Measurements from ENCODE around the gene APP.
"Not testable (repeated sequence)": the region's sequence is repeated elsewhere in the genome, so short reads cannot be mapped to it uniquely, and the experiment has no call there.

Gene APP

GRCh38 chr21:26140164-26140579 is 30.4 kb downstream of the APP start:
- TF ChIP-seq CTCF (IDR thresholded peaks at IDR 0.05; ENCODE audit: insufficient read depth, missing control alignments), result no peak
- FAIRE-seq (no peak), DNase-seq (ENCODE audit: insufficient read length, low spot score) (no peak)

GRCh38 chr21:26138615-26139257 is 31.8 kb downstream of the APP start:
- DNase-seq (ENCODE audit: insufficient read length, low spot score) (no peak), FAIRE-seq (no peak)
- no peak for TF ChIP-seq CTCF (IDR thresholded peaks at IDR 0.05; ENCODE audit: insufficient read depth, missing control alignments)

GRCh38 chr21:26137379-26138060 is 33.0 kb downstream of the APP start:
- no peak for TF ChIP-seq CTCF (IDR thresholded peaks at IDR 0.05; ENCODE audit: insufficient read depth, missing control alignments)
- no peak for DNase-seq (ENCODE audit: insufficient read length, low spot score)
- FAIRE-seq, result no peak

- TF ChIP-seq CTCF (IDR thresholded peaks at IDR 0.05; ENCODE audit: insufficient read depth, missing control alignments), result no peak
- FAIRE-seq (no peak), DNase-seq (ENCODE audit: insufficient read length, low spot score) (no peak)
Measured at GRCh38 chr21:26136671-26137070, 33.9 kb downstream of the APP start.

- TF ChIP-seq CTCF (IDR thresholded peaks at IDR 0.05; ENCODE audit: insufficient read depth, missing control alignments), result no peak
- FAIRE-seq (no peak), DNase-seq (ENCODE audit: insufficient read length, low spot score) (no peak)
Measured at GRCh38 chr21:26135520-26135919, 35.0 kb downstream of the APP start.

- FAIRE-seq, result no peak
Measured at GRCh38 chr21:26131554-26131953, 39.0 kb downstream of the APP start.

DNA sequence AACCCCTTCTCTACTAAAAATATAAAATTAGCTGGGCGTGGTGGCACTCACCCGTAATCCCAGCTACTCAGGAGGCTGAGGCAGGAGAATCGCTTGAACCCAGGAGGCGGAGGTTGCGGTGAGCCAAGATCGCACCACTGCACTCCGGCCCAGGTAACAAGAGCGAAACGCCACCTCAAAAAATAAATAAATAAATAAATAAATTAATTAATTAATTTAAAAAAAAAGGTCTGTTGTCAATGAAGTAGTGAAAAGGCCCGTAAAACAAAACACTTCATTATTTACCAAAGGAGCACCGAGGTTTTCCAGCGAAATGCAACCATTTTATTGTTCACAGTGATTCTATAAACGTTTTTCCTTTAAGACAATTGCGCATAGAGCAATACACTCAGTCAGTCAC is 39.5 kb downstream of the APP start:
- not testable (repeated sequence) for FAIRE-seq; DNase-seq (ENCODE audit: insufficient read length, low spot score)

More at GRCh38 chr21:26131554-26131953, 39.0 kb downstream of the APP start:
- TF ChIP-seq CTCF (IDR thresholded peaks at IDR 0.05; ENCODE audit: insufficient read depth, missing control alignments), result no peak
- no peak for DNase-seq (ENCODE audit: insufficient read length, low spot score)

All from D721Med (cell line).